Activated T-cell treated with anti-CD3 and anti-CD28 coated beads for 24 hours (primary cell): ENCODE results near the gene SHD.
A peak's percentile ranks its signal among the peaks of the same experiment; 100 is the strongest.
"Not testable (repeated sequence)": the region's sequence is repeated elsewhere in the genome, so short reads cannot be mapped to it uniquely, and the experiment has no call there.

Source experiments
- DNase-seq: peaks from one replicate; pipeline ENCODE4 v3.0.0-alpha.2; 2020; ENCODE audit warnings: low read depth

SHD gene

GRCh38 chr19:4278419-4279266, at the start of gene SHD:
Gene SHD, plus strand, starts transcription at chr19:4279266. Its CDS starts 798 bp downstream, at chr19:4280064.
- DNase-seq = no peak

- DNase-seq = not testable (repeated sequence)
These were observed 48.8 kb upstream of the SHD start for GRCh38 chr19:4230237-4230636.

GRCh38 chr19:4231521-4231920, 47.5 kb upstream of the SHD start:
- not testable (repeated sequence) for DNase-seq

- DNase-seq = not testable (repeated sequence)
These were observed 46.9 kb upstream of the SHD start for GRCh38 chr19:4232139-4232538.

- DNase-seq = no peak
These were observed 46.3 kb upstream of the SHD start for GRCh38 chr19:4232614-4233281.

GRCh38 chr19:4233282-4233853, 45.7 kb upstream of the SHD start:
- peak; percentile 48 for DNase-seq

- DNase-seq = no peak
These were observed 44.8 kb upstream of the SHD start for GRCh38 chr19:4234142-4234861.

GRCh38 chr19:4234862-4235201, 44.2 kb upstream of the SHD start:
- DNase-seq = no peak

GRCh38 chr19:4237510-4237909, 41.6 kb upstream of the SHD start:
- DNase-seq = not testable (repeated sequence)

- no peak for DNase-seq
These were observed 40.2 kb upstream of the SHD start for GRCh38 chr19:4238831-4239230.

- no peak for DNase-seq
These were observed 37.1 kb upstream of the SHD start for GRCh38 chr19:4241824-4242430.

- not testable (repeated sequence) for DNase-seq
These were observed 33.1 kb upstream of the SHD start for GRCh38 chr19:4245938-4246337.

GRCh38 chr19:4246767-4247593, 32.1 kb upstream of the SHD start, which contains the start of gene YJU2:
Gene YJU2, plus strand, starts transcription at chr19:4247080. Its CDS starts 67 bp downstream, at chr19:4247147.
- DNase-seq = peak; percentile 98

GRCh38 chr19:4256563-4256962, 22.5 kb upstream of the SHD start:
- DNase-seq = no peak

- DNase-seq = no peak
These were observed 22.0 kb upstream of the SHD start for GRCh38 chr19:4257025-4257424.

GRCh38 chr19:4258181-4258580, 20.9 kb upstream of the SHD start:
- DNase-seq = no peak

GRCh38 chr19:4260613-4261191, 18.4 kb upstream of the SHD start:
- DNase-seq = no peak

- no peak for DNase-seq
These were observed 14.3 kb upstream of the SHD start for GRCh38 chr19:4264812-4265211.

- no peak for DNase-seq
These were observed 12.6 kb upstream of the SHD start for GRCh38 chr19:4266253-4267000.
